GM23338 (cell line): ENCODE results near the gene LRP1B. TPM values are rescaled to one million over a fixed set of nuclear protein-coding genes. Genes with fewer than 3 reads are reported as not detected.

Experiments used
- ATAC-seq: fragments of 200-7000 bp; cut with Tn5 transposase; 3 replicates; pipeline ENCODE4 v1.9.1; 2020
- DNase-seq: peaks from one replicate; pipeline ENCODE4 v3.0.0-alpha.2; 2015; ENCODE audit warnings: low spot score
- H2AFZ ChIP-seq: fragments of 200-600 bp; sonication (generic); 2 replicates; pipeline ENCODE4 v1.8.0; 2016; ENCODE audit warnings: antibody characterized with exemption, mild to moderate bottlenecking, moderate library complexity
- H3F3A ChIP-seq: fragments of 200-600 bp; sonication (generic); replicated peaks from 2 replicates; pipeline ENCODE4 v1.8.0; 2017; ENCODE audit warnings: antibody characterized with exemption, mixed run types, low read depth
- H3K27ac ChIP-seq: fragments of 200-600 bp; sonication (generic); 2 replicates; pipeline ENCODE4 v1.6.1; 2016; ENCODE audit warnings: low read depth
- H3K27me3 ChIP-seq: fragments of 200-600 bp; sonication (generic); 2 replicates; pipeline ENCODE4 v1.8.0; 2016; ENCODE audit warnings: mild to moderate bottlenecking, mixed run types, moderate library complexity; ENCODE audit not compliant: insufficient read depth
- H3K36me3 ChIP-seq: fragments of 200-600 bp; sonication (generic); 2 replicates; pipeline ENCODE4 v1.8.0; 2016; ENCODE audit warnings: mild to moderate bottlenecking; ENCODE audit not compliant: insufficient read depth
- H3K4me1 ChIP-seq: fragments of 200-600 bp; sonication (generic); 2 replicates; pipeline ENCODE4 v1.8.0; 2016; ENCODE audit warnings: mild to moderate bottlenecking, moderate library complexity; ENCODE audit not compliant: insufficient read depth
- H3K4me2 ChIP-seq: fragments of 200-600 bp; sonication (generic); 2 replicates; pipeline ENCODE4 v1.7.1; 2017; ENCODE audit warnings: mixed run types
- H3K4me3 ChIP-seq: fragments of 200-600 bp; sonication (generic); 2 replicates; pipeline ENCODE4 v1.6.1; 2016; ENCODE audit warnings: mixed run types
- H3K79me2 ChIP-seq: fragments of 200-600 bp; sonication (generic); replicated peaks from 2 replicates; pipeline ENCODE4 v1.8.0; 2017; ENCODE audit warnings: mild to moderate bottlenecking; ENCODE audit not compliant: insufficient read depth
- H3K9me2 ChIP-seq: fragments of 200-600 bp; sonication (generic); 2 replicates; pipeline ENCODE4 v1.8.0; 2017; ENCODE audit not compliant: insufficient read depth
- H4K20me1 ChIP-seq: fragments of 200-600 bp; sonication (generic); replicated peaks from 2 replicates; pipeline ENCODE4 v1.8.0; 2017; ENCODE audit warnings: mild to moderate bottlenecking; ENCODE audit not compliant: insufficient read depth
- H3K27ac Mint-ChIP-seq: 2 replicates; pipeline ENCODE4 v1.8.0; 2020; ENCODE audit warnings: inconsistent platforms, mild to moderate bottlenecking, moderate library complexity, mixed read lengths
- H3K27me3 Mint-ChIP-seq: 3 replicates; pipeline ENCODE4 v1.8.0; 2022; ENCODE audit warnings: low read depth, mild to moderate bottlenecking, moderate library complexity, mixed read lengths, inconsistent platforms; ENCODE audit not compliant: insufficient read depth, poor library complexity
- H3K36me3 Mint-ChIP-seq: 3 replicates; pipeline ENCODE4 v1.8.0; 2021; ENCODE audit warnings: low read depth, mild to moderate bottlenecking, inconsistent platforms, moderate library complexity, mixed read lengths
- H3K4me1 Mint-ChIP-seq: 3 replicates; pipeline ENCODE4 v1.8.0; 2020; ENCODE audit warnings: mild to moderate bottlenecking, inconsistent platforms, mixed read lengths
- H3K4me3 Mint-ChIP-seq: 3 replicates; pipeline ENCODE4 v1.8.0; 2021; ENCODE audit warnings: moderate library complexity, mild to moderate bottlenecking, inconsistent platforms, mixed read lengths
- H3K9me3 Mint-ChIP-seq: 3 replicates; pipeline ENCODE4 v1.8.0; 2020; ENCODE audit warnings: moderate library complexity, mild to moderate bottlenecking, inconsistent platforms, mixed read lengths
- CREB1 ChIP-seq: fragments of 250-450 bp; sonication (Bioruptor Pico); IDR thresholded peaks from 2 replicates; pipeline ENCODE4 v1.5.0; 2020; ENCODE audit warnings: low read depth, mild to moderate bottlenecking, moderate library complexity
- EZH2 ChIP-seq: fragments of 200-600 bp; sonication (generic); IDR thresholded peaks from one replicate; pipeline ENCODE4 v1.8.0; 2017; ENCODE audit warnings: antibody characterized with exemption, mild to moderate bottlenecking, low read depth; ENCODE audit not compliant: unreplicated experiment
- EZH2phosphoT487 ChIP-seq: fragments of 200-600 bp; sonication (generic); IDR thresholded peaks from one replicate; pipeline ENCODE4 v1.8.1; 2018; ENCODE audit warnings: antibody characterized with exemption; ENCODE audit not compliant: unreplicated experiment
- JUNB ChIP-seq: IDR thresholded peaks from one replicate; pipeline ENCODE4 v1.6.1; 2016; ENCODE audit warnings: antibody characterized with exemption; ENCODE audit not compliant: unreplicated experiment
- NANOG ChIP-seq: IDR thresholded peaks from 2 replicates; pipeline ENCODE4 v1.6.1; 2016; ENCODE audit warnings: antibody characterized with exemption, borderline replicate concordance
- POLR2AphosphoS5 ChIP-seq: IDR thresholded peaks from 2 replicates; pipeline ENCODE4 v1.6.1; 2016; ENCODE audit warnings: antibody characterized with exemption, low read depth
- STAT1 ChIP-seq: IDR thresholded peaks from one replicate; pipeline ENCODE4 v1.6.1; 2016; ENCODE audit warnings: antibody characterized with exemption; ENCODE audit not compliant: unreplicated experiment
- ZNF114 ChIP-seq: fragments of 250-450 bp; sonication (Bioruptor Pico); IDR thresholded peaks from 2 replicates; pipeline ENCODE4 v1.5.0; 2020; ENCODE audit warnings: mild to moderate bottlenecking, moderate library complexity
- ZNF331 ChIP-seq: fragments of 250-450 bp; sonication (Bioruptor Pico); IDR thresholded peaks from 2 replicates; pipeline ENCODE4 v1.5.0; 2020; ENCODE audit warnings: low read depth, mild to moderate bottlenecking, moderate library complexity
- polyA plus RNA-seq: library from polyadenylated mRNA; unstranded; fragments of >200 nt; fragmentation: Nextera tagmentation; extraction: Ambion mirVana; gene quantifications from 2 replicates; pipeline ENCODE4 v1.2.1, GENCODE V29; 2016
- total RNA-seq: library from RNA; depleted of rRNA; stranded (reverse); fragments of >200 nt; shearing (Covaris generic); gene quantifications from 2 replicates; pipeline ENCODE4 v1.2.3, GENCODE V29; 2014
- TF ChIP-seq, protein P1 (sequence below), 2 experiments: fragments of 200-600 bp in 1 of 2; sonication (generic) in 1 of 2; conservative IDR thresholded peaks; 2 replicates each; pipeline versions ENCODE4 v1.5.1 to v1.6.1; 2016 to 2017; ENCODE audit warnings: antibody characterized with exemption in 2 of 2, low read depth in 2 of 2, mild to moderate bottlenecking in 2 of 2, moderate library complexity in 1 of 2
- TF ChIP-seq, protein P2 (sequence below): IDR thresholded peaks from 2 replicates; pipeline ENCODE4 v1.6.1; 2016; ENCODE audit warnings: antibody characterized with exemption
- TF ChIP-seq, protein P3 (sequence below): fragments of 250-450 bp; sonication (Bioruptor Pico); IDR thresholded peaks from 2 replicates; pipeline ENCODE4 v1.5.0; 2020; ENCODE audit warnings: mild to moderate bottlenecking, moderate library complexity
- TF ChIP-seq, protein P4 (sequence below): IDR thresholded peaks from one replicate; pipeline ENCODE4 v1.6.1; 2018; ENCODE audit warnings: antibody characterized with exemption; ENCODE audit not compliant: unreplicated experiment

LRP1B gene
- total and polyA plus RNA-seq, 2 experiments from 2014 or later, result 0.15 to 0.97 TPM

DNA sequence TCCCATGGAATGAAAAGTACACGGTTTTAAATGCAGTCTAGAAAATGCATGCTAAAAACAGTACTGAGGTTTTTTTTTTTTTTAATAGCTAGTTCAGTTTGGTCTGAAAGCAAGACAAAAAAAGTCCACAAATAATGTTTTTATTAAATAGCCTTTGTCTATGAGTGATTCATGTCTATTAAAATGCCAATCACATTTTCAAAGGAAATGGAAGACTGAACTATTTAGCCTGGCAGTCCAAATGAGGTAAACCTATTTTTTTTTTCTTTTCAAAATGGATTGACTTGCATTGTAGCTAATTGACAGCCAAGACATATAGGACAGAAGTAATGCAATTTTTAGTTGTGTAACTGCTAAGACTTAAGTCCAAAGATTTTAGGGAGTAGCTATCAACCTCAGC is 90.3 kb downstream of the LRP1B start:
- Histone ChIP-seq H3K9me2 (no peaks in the 10 kb centered on the region), H3K79me2 (no peaks in the 10 kb centered on the region), H2AFZ (no peak overlapping the region), H3K4me3 (no peak overlapping the region), H3F3A (no peaks in the 10 kb centered on the region), H3K27ac (no peak overlapping the region), H4K20me1 (no peaks in the 10 kb centered on the region), H3K4me2 (no peak overlapping the region), H3K4me1 (peaks cover 37% of the 10 kb centered on the region), H3K36me3 (no peaks in the 10 kb centered on the region), H3K27me3 (no peaks in the 10 kb centered on the region)
- TF ChIP-seq CREB1 (CRISPR knock-in tag) (no peak), STAT1 (no peak), POLR2AphosphoS5 (no peak), EZH2 (no peak), ZNF331 (CRISPR knock-in tag) (no peak), JUNB (no peak), ZNF114 (no peak), NANOG (no peak), EZH2phosphoT487 (no peak)
- TF ChIP-seq, protein P1, sequence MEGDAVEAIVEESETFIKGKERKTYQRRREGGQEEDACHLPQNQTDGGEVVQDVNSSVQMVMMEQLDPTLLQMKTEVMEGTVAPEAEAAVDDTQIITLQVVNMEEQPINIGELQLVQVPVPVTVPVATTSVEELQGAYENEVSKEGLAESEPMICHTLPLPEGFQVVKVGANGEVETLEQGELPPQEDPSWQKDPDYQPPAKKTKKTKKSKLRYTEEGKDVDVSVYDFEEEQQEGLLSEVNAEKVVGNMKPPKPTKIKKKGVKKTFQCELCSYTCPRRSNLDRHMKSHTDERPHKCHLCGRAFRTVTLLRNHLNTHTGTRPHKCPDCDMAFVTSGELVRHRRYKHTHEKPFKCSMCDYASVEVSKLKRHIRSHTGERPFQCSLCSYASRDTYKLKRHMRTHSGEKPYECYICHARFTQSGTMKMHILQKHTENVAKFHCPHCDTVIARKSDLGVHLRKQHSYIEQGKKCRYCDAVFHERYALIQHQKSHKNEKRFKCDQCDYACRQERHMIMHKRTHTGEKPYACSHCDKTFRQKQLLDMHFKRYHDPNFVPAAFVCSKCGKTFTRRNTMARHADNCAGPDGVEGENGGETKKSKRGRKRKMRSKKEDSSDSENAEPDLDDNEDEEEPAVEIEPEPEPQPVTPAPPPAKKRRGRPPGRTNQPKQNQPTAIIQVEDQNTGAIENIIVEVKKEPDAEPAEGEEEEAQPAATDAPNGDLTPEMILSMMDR (conservative IDR thresholded peaks at IDR 0.05; ENCODE audit: low read depth in 2 of 2), result no peak
- TF ChIP-seq, protein P2, sequence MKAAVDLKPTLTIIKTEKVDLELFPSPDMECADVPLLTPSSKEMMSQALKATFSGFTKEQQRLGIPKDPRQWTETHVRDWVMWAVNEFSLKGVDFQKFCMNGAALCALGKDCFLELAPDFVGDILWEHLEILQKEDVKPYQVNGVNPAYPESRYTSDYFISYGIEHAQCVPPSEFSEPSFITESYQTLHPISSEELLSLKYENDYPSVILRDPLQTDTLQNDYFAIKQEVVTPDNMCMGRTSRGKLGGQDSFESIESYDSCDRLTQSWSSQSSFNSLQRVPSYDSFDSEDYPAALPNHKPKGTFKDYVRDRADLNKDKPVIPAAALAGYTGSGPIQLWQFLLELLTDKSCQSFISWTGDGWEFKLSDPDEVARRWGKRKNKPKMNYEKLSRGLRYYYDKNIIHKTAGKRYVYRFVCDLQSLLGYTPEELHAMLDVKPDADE, result no peak
- TF ChIP-seq, protein P3, sequence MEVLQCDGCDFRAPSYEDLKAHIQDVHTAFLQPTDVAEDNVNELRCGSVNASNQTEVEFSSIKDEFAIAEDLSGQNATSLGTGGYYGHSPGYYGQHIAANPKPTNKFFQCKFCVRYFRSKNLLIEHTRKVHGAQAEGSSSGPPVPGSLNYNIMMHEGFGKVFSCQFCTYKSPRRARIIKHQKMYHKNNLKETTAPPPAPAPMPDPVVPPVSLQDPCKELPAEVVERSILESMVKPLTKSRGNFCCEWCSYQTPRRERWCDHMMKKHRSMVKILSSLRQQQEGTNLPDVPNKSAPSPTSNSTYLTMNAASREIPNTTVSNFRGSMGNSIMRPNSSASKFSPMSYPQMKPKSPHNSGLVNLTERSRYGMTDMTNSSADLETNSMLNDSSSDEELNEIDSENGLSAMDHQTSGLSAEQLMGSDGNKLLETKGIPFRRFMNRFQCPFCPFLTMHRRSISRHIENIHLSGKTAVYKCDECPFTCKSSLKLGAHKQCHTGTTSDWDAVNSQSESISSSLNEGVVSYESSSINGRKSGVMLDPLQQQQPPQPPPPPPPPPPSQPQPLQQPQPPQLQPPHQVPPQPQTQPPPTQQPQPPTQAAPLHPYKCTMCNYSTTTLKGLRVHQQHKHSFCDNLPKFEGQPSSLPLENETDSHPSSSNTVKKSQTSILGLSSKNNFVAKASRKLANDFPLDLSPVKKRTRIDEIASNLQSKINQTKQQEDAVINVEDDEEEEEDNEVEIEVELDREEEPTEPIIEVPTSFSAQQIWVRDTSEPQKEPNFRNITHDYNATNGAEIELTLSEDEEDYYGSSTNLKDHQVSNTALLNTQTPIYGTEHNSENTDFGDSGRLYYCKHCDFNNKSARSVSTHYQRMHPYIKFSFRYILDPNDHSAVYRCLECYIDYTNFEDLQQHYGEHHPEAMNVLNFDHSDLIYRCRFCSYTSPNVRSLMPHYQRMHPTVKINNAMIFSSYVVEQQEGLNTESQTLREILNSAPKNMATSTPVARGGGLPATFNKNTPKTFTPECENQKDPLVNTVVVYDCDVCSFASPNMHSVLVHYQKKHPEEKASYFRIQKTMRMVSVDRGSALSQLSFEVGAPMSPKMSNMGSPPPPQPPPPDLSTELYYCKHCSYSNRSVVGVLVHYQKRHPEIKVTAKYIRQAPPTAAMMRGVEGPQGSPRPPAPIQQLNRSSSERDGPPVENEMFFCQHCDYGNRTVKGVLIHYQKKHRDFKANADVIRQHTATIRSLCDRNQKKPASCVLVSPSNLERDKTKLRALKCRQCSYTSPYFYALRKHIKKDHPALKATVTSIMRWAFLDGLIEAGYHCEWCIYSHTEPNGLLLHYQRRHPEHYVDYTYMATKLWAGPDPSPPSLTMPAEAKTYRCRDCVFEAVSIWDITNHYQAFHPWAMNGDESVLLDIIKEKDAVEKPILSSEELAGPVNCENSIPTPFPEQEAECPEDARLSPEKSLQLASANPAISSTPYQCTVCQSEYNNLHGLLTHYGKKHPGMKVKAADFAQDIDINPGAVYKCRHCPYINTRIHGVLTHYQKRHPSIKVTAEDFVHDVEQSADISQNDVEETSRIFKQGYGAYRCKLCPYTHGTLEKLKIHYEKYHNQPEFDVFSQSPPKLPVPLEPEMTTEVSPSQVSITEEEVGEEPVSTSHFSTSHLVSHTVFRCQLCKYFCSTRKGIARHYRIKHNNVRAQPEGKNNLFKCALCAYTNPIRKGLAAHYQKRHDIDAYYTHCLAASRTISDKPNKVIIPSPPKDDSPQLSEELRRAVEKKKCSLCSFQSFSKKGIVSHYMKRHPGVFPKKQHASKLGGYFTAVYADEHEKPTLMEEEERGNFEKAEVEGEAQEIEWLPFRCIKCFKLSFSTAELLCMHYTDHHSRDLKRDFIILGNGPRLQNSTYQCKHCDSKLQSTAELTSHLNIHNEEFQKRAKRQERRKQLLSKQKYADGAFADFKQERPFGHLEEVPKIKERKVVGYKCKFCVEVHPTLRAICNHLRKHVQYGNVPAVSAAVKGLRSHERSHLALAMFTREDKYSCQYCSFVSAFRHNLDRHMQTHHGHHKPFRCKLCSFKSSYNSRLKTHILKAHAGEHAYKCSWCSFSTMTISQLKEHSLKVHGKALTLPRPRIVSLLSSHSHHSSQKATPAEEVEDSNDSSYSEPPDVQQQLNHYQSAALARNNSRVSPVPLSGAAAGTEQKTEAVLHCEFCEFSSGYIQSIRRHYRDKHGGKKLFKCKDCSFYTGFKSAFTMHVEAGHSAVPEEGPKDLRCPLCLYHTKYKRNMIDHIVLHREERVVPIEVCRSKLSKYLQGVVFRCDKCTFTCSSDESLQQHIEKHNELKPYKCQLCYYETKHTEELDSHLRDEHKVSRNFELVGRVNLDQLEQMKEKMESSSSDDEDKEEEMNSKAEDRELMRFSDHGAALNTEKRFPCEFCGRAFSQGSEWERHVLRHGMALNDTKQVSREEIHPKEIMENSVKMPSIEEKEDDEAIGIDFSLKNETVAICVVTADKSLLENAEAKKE (CRISPR knock-in tag), result no peak
- TF ChIP-seq, protein P4, sequence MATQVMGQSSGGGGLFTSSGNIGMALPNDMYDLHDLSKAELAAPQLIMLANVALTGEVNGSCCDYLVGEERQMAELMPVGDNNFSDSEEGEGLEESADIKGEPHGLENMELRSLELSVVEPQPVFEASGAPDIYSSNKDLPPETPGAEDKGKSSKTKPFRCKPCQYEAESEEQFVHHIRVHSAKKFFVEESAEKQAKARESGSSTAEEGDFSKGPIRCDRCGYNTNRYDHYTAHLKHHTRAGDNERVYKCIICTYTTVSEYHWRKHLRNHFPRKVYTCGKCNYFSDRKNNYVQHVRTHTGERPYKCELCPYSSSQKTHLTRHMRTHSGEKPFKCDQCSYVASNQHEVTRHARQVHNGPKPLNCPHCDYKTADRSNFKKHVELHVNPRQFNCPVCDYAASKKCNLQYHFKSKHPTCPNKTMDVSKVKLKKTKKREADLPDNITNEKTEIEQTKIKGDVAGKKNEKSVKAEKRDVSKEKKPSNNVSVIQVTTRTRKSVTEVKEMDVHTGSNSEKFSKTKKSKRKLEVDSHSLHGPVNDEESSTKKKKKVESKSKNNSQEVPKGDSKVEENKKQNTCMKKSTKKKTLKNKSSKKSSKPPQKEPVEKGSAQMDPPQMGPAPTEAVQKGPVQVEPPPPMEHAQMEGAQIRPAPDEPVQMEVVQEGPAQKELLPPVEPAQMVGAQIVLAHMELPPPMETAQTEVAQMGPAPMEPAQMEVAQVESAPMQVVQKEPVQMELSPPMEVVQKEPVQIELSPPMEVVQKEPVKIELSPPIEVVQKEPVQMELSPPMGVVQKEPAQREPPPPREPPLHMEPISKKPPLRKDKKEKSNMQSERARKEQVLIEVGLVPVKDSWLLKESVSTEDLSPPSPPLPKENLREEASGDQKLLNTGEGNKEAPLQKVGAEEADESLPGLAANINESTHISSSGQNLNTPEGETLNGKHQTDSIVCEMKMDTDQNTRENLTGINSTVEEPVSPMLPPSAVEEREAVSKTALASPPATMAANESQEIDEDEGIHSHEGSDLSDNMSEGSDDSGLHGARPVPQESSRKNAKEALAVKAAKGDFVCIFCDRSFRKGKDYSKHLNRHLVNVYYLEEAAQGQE, result no peak
- peaks cover 2% of the 10 kb centered on the region for H3K27me3 Mint-ChIP-seq
- no peaks in the 10 kb centered on the region for H3K9me3 Mint-ChIP-seq
- no peaks in the 10 kb centered on the region; the same call in 2 of the 3 replicates for H3K36me3 Mint-ChIP-seq
- no peak overlapping the region for H3K27ac Mint-ChIP-seq
- H3K4me3 Mint-ChIP-seq, result no peak overlapping the region
- H3K4me1 Mint-ChIP-seq, result peaks cover 46% of the 10 kb centered on the region
- ATAC-seq (no peak), DNase-seq (no peak)
